HepG2 (cell line): Measurements from ENCODE around the gene HES6. TPM values are rescaled to one million over a fixed set of nuclear protein-coding genes. Genes with fewer than 3 reads are reported as not detected.
A peak's percentile ranks its signal among the peaks of the same experiment; 100 is the strongest.

Experiments
- KLF11 ChIP-seq: IDR thresholded peaks from 2 replicates; pipeline ENCODE4 v1.6.1; 2016; ENCODE audit warnings: missing compliant biosample characterization
- MYNN ChIP-seq: sonication (generic); formaldehyde crosslinking; IDR thresholded peaks from 2 replicates; pipeline ENCODE4 v1.4.0; 2020; ENCODE audit warnings: mild to moderate bottlenecking, low read depth, missing genetic modification reagents
- NAIF1 ChIP-seq: sonication (generic); formaldehyde crosslinking; IDR thresholded peaks from 2 replicates; pipeline ENCODE4 v1.5.0; 2020; ENCODE audit warnings: mild to moderate bottlenecking, missing genetic modification reagents, borderline replicate concordance
- PAX8 ChIP-seq: sonication (generic); formaldehyde crosslinking; IDR thresholded peaks from 2 replicates; pipeline ENCODE4 v1.8.0; 2022; ENCODE audit warnings: mild to moderate bottlenecking, missing genetic modification reagents, borderline replicate concordance
- SNAPC2 ChIP-seq: sonication (generic); formaldehyde crosslinking; IDR thresholded peaks from 2 replicates; pipeline ENCODE4 v1.8.1; 2022; ENCODE audit warnings: mild to moderate bottlenecking, missing genetic modification reagents
- ZBTB7A ChIP-seq: sonication (generic); formaldehyde crosslinking; IDR thresholded peaks from 2 replicates; pipeline ENCODE4 v1.8.0; 2022; ENCODE audit warnings: mild to moderate bottlenecking, missing genetic modification reagents
- ZEB1 ChIP-seq: IDR thresholded peaks from 2 replicates; pipeline ENCODE4 v1.6.1; 2012; ENCODE audit warnings: mild to moderate bottlenecking, low read depth, inconsistent platforms; ENCODE audit not compliant: insufficient replicate concordance
- ZFP90 ChIP-seq: sonication (generic); formaldehyde crosslinking; IDR thresholded peaks from 2 replicates; pipeline ENCODE4 v1.8.0; 2022; ENCODE audit warnings: missing genetic modification reagents, mild to moderate bottlenecking, inconsistent platforms, borderline replicate concordance
- ZFY ChIP-seq: sonication (generic); formaldehyde crosslinking; IDR thresholded peaks from 2 replicates; pipeline ENCODE4 v1.4.0; 2020; ENCODE audit warnings: missing genetic modification reagents
- ZNF20 ChIP-seq: sonication (generic); formaldehyde crosslinking; IDR thresholded peaks from 2 replicates; pipeline ENCODE4 v1.4.0; 2020; ENCODE audit warnings: mild to moderate bottlenecking, moderate library complexity, missing genetic modification reagents
- ZNF317 ChIP-seq: sonication (generic); formaldehyde crosslinking; IDR thresholded peaks from 2 replicates; pipeline ENCODE4 v1.5.0; 2020; ENCODE audit warnings: mild to moderate bottlenecking, missing genetic modification reagents
- ZNF562 ChIP-seq: sonication (generic); formaldehyde crosslinking; IDR thresholded peaks from 2 replicates; pipeline ENCODE4 v1.8.0; 2022; ENCODE audit warnings: missing genetic modification reagents, borderline replicate concordance
- ZNF652 ChIP-seq: IDR thresholded peaks from 2 replicates; pipeline ENCODE4 v1.6.1; 2016; ENCODE audit warnings: low read depth, borderline replicate concordance
- ZNF768 ChIP-seq: sonication (generic); formaldehyde crosslinking; IDR thresholded peaks from 2 replicates; pipeline ENCODE4 v1.4.0; 2020; ENCODE audit warnings: missing genetic modification reagents
- ZSCAN12 ChIP-seq: sonication (generic); formaldehyde crosslinking; IDR thresholded peaks from 2 replicates; pipeline ENCODE4 v1.9.0; 2021; ENCODE audit warnings: mild to moderate bottlenecking, missing genetic modification reagents
- ZSCAN22 ChIP-seq: sonication (generic); formaldehyde crosslinking; IDR thresholded peaks from 2 replicates; pipeline ENCODE4 v1.4.0; 2020; ENCODE audit warnings: mild to moderate bottlenecking, missing genetic modification reagents
- ZSCAN29 ChIP-seq: sonication (generic); formaldehyde crosslinking; conservative IDR thresholded peaks from 2 replicates; pipeline ENCODE4 v1.4.0; 2020; ENCODE audit warnings: mild to moderate bottlenecking, missing genetic modification reagents
- ZZZ3 ChIP-seq: sonication (generic); formaldehyde crosslinking; IDR thresholded peaks from 2 replicates; pipeline ENCODE4 v1.4.0; 2020; ENCODE audit warnings: missing genetic modification reagents, mild to moderate bottlenecking, borderline replicate concordance
- polyA plus RNA-seq, 8 experiments: library from polyadenylated mRNA; depleted of rRNA in 3 of 8; stranded (reverse) in 7 of 8; unstranded in 1 of 8; fragments of >200 nt; fragmentation: Illumina TruSeq in 4 of 8; extraction: Trizol in 4 of 8; gene quantifications; 2 replicates each; pipeline versions ENCODE4 v1.2.1 to v1.2.3, GENCODE V29; 2011 to 2016; ENCODE audit warnings: low read depth in 4 of 8, missing spikeins in 1 of 8, mixed read lengths in 1 of 8; ENCODE audit not compliant: insufficient read depth in 1 of 8
- total RNA-seq, 5 experiments: library from RNA; depleted of rRNA; stranded (reverse); fragments of >200 nt; fragmentation: Illumina TruSeq; extraction: Trizol; gene quantifications; 2 replicates each; pipeline ENCODE4 v1.2.3, GENCODE V29; 2016; ENCODE audit warnings: low read depth in 1 of 5
- TF ChIP-seq, protein P1 (sequence below): IDR thresholded peaks from 2 replicates; pipeline ENCODE4 v1.6.1; 2016; ENCODE audit warnings: missing genetic modification reagents, missing compliant biosample characterization
- TF ChIP-seq, protein P2 (sequence below): sonication (generic); formaldehyde crosslinking; IDR thresholded peaks from 2 replicates; pipeline ENCODE4 v1.4.0; 2020; ENCODE audit warnings: mild to moderate bottlenecking, missing genetic modification reagents
- TF ChIP-seq, protein P3 (sequence below): sonication (generic); formaldehyde crosslinking; IDR thresholded peaks from 2 replicates; pipeline ENCODE4 v1.5.0; 2020; ENCODE audit warnings: missing genetic modification reagents
- TF ChIP-seq, protein P4 (sequence below): sonication (generic); formaldehyde crosslinking; IDR thresholded peaks from 2 replicates; pipeline ENCODE4 v1.8.1; 2022; ENCODE audit warnings: mild to moderate bottlenecking, missing genetic modification reagents
- TF ChIP-seq, protein P5 (sequence below): sonication (generic); formaldehyde crosslinking; IDR thresholded peaks from 2 replicates; pipeline ENCODE4 v1.4.0; 2020; ENCODE audit warnings: missing genetic modification reagents
- TF ChIP-seq, protein P6 (sequence below): IDR thresholded peaks from 2 replicates; pipeline ENCODE4 v1.6.1; 2016

The HES6 gene
- total and polyA plus RNA-seq, 2 of the 13 experiments (the other 11 are each of a cell fraction or from before 2014, with no cell fraction given), result 19.5 to 82.8 TPM

DNA sequence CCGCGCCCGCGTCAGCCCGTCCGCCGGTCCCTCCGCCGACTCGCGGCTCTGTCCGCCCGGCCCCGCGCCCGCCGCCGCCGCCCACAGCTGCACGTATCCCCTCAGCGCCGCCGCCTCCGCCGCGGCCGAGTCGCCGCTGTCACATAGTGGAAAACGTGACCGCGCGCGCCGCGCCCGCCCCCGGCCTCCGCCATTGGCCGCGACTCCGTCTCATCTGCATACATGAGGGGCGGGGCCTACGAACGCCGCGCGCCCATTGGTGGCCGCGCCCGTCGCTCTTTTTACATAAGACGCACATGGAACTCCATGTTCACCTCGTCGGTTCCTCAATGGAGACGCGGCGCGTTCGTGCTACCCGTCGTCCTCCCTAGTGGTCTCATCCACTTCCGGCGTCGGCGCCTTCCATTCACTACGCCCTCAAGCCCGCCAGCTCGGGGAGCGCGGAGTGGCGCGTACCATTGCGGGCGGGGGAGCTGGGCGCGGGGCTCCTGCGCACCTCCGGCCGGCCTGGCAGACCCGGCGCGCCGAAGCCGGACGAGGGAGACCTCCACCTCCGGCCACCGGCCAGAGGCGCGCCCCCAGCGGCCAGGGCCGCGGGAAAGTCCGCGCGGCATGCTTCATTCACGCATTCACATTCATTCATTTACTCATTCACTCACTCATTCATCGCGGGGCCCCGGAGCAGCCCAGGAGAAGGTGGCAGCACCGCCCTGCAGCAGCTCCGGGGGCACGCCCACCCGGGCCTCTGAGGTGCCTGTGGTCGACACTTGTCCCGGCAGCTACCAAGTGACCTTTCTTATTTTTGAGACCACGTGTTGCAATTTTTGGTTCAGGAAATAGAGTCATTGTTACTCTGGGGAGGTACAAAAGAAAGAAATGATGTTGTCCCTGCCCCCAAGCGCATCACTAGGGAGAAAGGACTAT is 49.1 kb upstream of the HES6 start (continued):
- no peak for TF ChIP-seq ZSCAN22 (CRISPR knock-in tag)
- peak; percentile 39; the same call in 1 of the 2 replicates for TF ChIP-seq MYNN (CRISPR knock-in tag)
- no peak; the same call in 1 of the 2 replicates for TF ChIP-seq ZSCAN29
- TF ChIP-seq, protein P1, sequence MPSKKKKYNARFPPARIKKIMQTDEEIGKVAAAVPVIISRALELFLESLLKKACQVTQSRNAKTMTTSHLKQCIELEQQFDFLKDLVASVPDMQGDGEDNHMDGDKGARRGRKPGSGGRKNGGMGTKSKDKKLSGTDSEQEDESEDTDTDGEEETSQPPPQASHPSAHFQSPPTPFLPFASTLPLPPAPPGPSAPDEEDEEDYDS (CRISPR knock-in tag), result peak; percentile 76
- peak; percentile 74; the same call in 1 of the 2 replicates for TF ChIP-seq ZFY (CRISPR knock-in tag)
- TF ChIP-seq PAX8 (CRISPR knock-in tag), result no peak
- no peak for TF ChIP-seq ZNF20
- TF ChIP-seq ZBTB7A (CRISPR knock-in tag), result peak; percentile 67; the same call in 1 of the 2 replicates
- TF ChIP-seq, protein P2, sequence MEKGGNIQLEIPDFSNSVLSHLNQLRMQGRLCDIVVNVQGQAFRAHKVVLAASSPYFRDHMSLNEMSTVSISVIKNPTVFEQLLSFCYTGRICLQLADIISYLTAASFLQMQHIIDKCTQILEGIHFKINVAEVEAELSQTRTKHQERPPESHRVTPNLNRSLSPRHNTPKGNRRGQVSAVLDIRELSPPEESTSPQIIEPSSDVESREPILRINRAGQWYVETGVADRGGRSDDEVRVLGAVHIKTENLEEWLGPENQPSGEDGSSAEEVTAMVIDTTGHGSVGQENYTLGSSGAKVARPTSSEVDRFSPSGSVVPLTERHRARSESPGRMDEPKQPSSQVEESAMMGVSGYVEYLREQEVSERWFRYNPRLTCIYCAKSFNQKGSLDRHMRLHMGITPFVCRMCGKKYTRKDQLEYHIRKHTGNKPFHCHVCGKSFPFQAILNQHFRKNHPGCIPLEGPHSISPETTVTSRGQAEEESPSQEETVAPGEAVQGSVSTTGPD (CRISPR knock-in tag), result no peak
- TF ChIP-seq, protein P3, sequence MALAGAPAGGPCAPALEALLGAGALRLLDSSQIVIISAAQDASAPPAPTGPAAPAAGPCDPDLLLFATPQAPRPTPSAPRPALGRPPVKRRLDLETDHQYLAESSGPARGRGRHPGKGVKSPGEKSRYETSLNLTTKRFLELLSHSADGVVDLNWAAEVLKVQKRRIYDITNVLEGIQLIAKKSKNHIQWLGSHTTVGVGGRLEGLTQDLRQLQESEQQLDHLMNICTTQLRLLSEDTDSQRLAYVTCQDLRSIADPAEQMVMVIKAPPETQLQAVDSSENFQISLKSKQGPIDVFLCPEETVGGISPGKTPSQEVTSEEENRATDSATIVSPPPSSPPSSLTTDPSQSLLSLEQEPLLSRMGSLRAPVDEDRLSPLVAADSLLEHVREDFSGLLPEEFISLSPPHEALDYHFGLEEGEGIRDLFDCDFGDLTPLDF, result peak; percentile 53
- TF ChIP-seq NAIF1, result no peak
- no peak for TF ChIP-seq ZNF562 (CRISPR knock-in tag)
- TF ChIP-seq ZEB1, result no peak
- TF ChIP-seq ZZZ3 (CRISPR knock-in tag), result no peak
- TF ChIP-seq, protein P4, sequence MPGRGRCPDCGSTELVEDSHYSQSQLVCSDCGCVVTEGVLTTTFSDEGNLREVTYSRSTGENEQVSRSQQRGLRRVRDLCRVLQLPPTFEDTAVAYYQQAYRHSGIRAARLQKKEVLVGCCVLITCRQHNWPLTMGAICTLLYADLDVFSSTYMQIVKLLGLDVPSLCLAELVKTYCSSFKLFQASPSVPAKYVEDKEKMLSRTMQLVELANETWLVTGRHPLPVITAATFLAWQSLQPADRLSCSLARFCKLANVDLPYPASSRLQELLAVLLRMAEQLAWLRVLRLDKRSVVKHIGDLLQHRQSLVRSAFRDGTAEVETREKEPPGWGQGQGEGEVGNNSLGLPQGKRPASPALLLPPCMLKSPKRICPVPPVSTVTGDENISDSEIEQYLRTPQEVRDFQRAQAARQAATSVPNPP (CRISPR knock-in tag), result 0 out of 2 replicates have a peak, but pooled peaks have one; percentile 44
- TF ChIP-seq ZFP90 (CRISPR knock-in tag), result peak; percentile 57; the same call in 1 of the 2 replicates
- TF ChIP-seq KLF11 (CRISPR knock-in tag), result no peak
- TF ChIP-seq ZNF768 (CRISPR knock-in tag), result peak; percentile 67; the same call in 1 of the 2 replicates
- no peak for TF ChIP-seq ZNF317 (CRISPR knock-in tag)
- TF ChIP-seq SNAPC2 (CRISPR knock-in tag), result peak; percentile 98
- no peak for TF ChIP-seq ZNF652
- TF ChIP-seq, protein P5, sequence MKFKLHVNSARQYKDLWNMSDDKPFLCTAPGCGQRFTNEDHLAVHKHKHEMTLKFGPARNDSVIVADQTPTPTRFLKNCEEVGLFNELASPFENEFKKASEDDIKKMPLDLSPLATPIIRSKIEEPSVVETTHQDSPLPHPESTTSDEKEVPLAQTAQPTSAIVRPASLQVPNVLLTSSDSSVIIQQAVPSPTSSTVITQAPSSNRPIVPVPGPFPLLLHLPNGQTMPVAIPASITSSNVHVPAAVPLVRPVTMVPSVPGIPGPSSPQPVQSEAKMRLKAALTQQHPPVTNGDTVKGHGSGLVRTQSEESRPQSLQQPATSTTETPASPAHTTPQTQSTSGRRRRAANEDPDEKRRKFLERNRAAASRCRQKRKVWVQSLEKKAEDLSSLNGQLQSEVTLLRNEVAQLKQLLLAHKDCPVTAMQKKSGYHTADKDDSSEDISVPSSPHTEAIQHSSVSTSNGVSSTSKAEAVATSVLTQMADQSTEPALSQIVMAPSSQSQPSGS (CRISPR knock-in tag), result peak; percentile 82
- TF ChIP-seq, protein P6, sequence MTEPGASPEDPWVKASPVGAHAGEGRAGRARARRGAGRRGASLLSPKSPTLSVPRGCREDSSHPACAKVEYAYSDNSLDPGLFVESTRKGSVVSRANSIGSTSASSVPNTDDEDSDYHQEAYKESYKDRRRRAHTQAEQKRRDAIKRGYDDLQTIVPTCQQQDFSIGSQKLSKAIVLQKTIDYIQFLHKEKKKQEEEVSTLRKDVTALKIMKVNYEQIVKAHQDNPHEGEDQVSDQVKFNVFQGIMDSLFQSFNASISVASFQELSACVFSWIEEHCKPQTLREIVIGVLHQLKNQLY, result peak; percentile 45; the same call in 1 of the 2 replicates
- TF ChIP-seq ZSCAN12 (CRISPR knock-in tag), result no peak
